Stimulated activated naive CD4-positive, alpha-beta T cell (primary cell): ENCODE results near the gene MXRA8.

Source experiments
- DNase-seq, 6 experiments: peaks; one replicate each; lab custom pipeline; 2025; lab: John Stamatoyannopoulos, UW

The MXRA8 gene

GRCh38 chr1:1367315-1367714 is 9.0 kb upstream of the MXRA8 start:
- DNase-seq = no peak

- DNase-seq = no peak
Observed at GRCh38 chr1:1366699-1367066, 8.3 kb upstream of the MXRA8 start.

- no peak for DNase-seq
Observed at GRCh38 chr1:1365875-1366698, 7.7 kb upstream of the MXRA8 start.

GRCh38 chr1:1364266-1364665 is 5.9 kb upstream of the MXRA8 start:
- no peak for DNase-seq

GRCh38 chr1:1361982-1362423 is 3.6 kb upstream of the MXRA8 start:
- no peak for DNase-seq

GRCh38 chr1:1361233-1361981 is 3.1 kb upstream of the MXRA8 start:
- no peak for DNase-seq

GRCh38 chr1:1360506-1361169 is 2.3 kb upstream of the MXRA8 start:
- no peak for DNase-seq

- DNase-seq = no peak
Observed at GRCh38 chr1:1359664-1360468, 1.5 kb upstream of the MXRA8 start.

GRCh38 chr1:1359308-1359663 is 931 bp upstream of the MXRA8 start:
- peak in 2 of 6 experiments; percentile 21 to 27 for DNase-seq

GRCh38 chr1:1357871-1358432 is 403 bp downstream of the MXRA8 start:
- no peak for DNase-seq

GRCh38 chr1:1356796-1357401 is 1.5 kb downstream of the MXRA8 start:
- DNase-seq = no peak

- no peak for DNase-seq
Observed at GRCh38 chr1:1356166-1356795, 2.1 kb downstream of the MXRA8 start.

GRCh38 chr1:1355416-1355815 is 2.9 kb downstream of the MXRA8 start:
- no peak for DNase-seq

- DNase-seq = peak in 2 of 6 experiments; percentile 21 to 43
Observed at GRCh38 chr1:1354271-1355247, 3.8 kb downstream of the MXRA8 start.

- DNase-seq = peak in 1 of 6 experiments; percentile 35
Observed at GRCh38 chr1:1353389-1354151, 4.8 kb downstream of the MXRA8 start.

GRCh38 chr1:1352786-1353388 is 5.5 kb downstream of the MXRA8 start:
- DNase-seq = no peak

GRCh38 chr1:1351511-1352427 is 6.6 kb downstream of the MXRA8 start:
- no peak for DNase-seq
